Activated CD8-positive, alpha-beta memory T cell treated with anti-CD3 and anti-CD28 coated beads, Interleukin-2, amount 50 U/mL, for 4 hours (primary cell): ENCODE data around the gene LEFTY2.

Source experiments
- DNase-seq: peaks from one replicate; pipeline ENCODE4 v3.0.0-alpha.2; 2020

Gene LEFTY2

DNA sequence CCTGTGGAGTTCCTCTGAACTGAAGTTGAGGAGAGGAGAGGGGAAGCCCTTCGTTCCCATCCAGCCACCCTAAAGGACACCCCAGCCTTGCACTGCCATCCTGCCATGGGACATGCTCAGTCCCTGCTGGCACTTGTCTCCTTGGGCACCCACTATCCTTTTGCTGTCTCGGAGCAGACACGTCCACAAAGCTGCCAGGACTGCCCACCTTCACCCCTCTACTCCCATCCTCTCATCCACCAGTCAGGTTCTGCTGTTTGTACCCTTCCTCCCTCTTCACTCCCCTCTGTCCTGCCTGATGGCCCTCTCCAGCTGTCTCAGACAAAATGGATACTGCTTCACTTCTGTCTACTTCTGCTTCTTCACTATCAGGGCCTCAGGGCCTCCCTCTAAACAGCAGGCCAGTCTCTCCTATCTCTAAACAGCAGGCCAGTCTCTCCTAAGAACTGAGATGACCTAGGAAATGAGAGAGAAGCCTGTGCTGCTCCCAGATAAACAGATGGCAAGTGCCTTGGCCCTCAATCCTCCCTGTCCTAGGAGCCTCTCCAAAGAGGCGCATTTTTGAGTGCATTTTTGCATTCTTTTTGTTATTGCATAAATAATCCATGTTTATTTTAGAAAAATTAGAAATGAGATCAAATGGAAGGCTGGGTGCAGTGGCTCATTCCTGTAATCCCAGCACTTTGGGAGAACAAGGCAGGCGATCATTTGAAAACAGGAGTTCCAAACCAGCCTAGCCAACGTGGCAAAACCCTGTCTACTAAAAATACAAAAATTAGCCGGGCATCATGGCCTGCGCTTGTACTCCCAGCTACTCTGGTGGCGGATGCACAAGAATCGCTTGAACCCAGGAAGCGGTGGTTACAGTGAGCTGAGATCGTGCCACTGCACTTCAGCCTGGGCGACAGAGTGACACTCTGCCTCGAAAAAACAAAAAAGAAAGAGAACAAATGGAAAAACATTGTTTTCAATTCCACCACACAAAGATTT, 12.5 kb downstream of the LEFTY2 start:
- DNase-seq, result no peak

DNA sequence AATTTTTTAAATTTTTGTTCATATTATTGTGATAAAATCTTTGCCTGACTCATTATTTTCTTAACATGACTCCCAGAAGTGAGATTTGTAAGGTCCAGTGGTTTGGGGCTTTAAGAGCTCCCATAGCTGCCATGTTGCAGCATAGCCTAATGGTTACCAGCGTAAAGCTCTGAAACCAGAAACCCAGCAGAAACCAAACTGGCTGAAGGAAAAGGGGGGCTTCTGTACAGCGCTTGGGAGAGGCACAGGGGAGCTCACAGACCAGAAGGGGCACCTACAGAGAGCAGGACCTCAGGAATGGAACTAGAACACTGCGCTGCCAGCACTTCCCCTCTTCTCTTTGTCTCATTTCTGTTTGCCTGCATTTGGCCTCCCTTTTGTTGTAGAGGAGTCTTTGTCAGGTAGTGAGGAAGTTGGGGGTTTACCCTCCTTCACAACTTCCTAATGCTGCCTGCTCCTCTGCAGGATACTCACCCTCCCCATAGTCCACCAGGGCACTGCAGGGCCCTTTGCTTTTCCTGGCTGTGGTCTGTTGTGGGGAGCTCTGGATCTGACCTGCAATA, 14.4 kb downstream of the LEFTY2 start:
- no peak for DNase-seq

DNA sequence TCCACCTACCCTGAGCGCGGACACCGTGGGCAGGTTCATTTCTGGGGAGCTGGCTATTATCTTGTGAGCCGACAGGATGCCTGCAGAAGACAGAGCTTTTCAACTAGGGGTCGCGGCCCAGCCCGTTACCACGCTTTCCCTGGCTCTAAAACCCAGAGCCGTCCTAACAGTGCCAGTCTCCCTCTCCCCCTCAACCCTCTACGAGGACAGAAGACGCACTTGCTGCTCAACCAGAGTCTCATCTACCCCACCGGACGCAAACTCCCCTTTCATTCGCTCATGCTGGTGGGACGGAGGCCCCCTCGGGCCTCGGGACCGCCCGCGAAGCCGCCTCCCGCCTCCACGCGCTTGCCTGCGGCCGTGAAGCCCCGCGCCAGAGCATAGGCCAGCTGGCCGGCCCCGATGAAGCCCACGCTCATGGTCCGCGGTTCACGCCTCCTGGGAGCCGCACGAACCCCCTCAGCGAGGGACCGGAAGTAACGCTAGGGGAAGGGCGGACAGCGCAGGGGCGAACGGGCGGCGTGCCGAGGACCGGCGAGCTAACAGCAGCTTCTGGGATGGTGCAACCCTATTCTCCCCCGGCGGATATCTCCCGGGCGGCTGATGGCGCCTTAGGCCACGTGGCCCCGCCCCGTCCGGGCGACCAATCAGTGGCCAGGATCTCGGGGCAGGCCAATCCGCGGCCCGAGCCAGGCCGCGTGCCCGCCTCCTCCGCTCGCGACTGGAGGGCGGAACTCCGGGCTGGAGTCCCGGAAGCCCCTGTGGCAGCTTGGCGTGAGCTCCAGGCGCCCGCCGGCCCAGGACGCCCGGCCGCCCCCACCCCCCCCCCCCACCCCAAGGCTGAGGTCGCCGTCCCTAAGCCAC, 17.1 kb downstream of the LEFTY2 start, which contains the start of gene PYCR2:
Gene PYCR2, minus strand, starts transcription at position 559 of the 864 bp plus-strand sequence. Its CDS starts 140 bp downstream, at position 419.
- peak; percentile 93 for DNase-seq

DNA sequence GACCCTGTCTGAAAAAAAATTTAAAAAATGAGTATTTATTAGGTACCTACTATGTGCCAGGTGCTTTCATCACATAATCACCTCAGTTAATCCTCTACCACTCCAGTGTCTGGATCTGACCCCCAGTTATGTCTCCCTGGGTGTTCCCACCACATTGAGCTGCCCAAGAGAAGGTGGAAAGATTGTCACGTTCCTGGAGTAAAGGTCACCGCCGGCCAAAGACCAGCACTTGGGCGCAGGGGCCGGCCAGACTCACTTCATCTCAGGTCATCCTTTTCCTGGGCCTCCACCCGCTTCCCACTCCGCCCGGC, 17.7 kb downstream of the LEFTY2 start:
- DNase-seq, result no peak

DNA sequence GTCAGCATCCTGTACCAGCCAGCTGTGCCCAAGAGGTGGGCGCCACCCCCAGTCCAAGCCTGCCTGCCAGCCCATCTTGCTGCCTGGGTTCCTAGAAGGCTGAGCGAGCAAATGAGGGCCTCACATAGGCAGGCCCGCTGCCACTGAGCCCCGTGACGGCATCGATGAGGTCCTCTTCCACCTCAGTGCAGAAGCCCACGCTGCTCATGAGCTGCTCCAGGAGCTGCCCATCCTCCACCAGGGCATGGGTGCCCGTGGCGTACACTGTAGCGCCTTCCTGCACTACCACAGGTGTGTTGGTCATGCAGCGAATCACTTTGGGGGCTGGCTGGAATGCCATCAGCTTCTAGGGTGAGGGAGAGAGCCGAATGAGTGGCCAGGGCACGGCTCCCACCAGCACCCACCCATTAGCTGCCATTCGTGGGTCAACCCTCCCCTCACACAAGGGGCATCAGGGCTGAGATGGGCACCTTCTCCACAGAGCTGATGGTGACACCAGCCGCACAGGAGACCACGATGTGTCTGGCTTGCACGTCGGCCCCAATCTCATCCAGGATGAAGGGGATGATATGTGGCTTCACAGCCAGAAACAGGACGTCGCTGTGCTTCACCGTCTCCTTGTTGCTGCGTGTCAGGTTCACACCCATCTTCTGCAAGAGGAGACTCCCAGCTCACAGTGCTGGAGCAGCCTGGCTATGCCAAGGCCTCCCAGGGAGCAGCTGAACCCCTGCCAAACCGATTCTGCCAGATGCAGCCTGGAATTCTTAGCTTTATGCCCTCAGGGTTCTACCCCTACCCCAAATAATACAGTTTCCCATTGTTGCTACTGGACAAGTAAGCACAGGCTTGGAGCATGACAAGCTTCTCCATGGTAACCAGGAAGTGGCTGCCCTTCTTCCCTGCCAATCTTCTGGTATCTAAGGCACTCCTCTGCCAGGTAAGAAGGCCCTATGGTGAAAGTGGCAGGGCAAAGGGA, 19.0 kb downstream of the LEFTY2 start:
- no peak for DNase-seq

DNA sequence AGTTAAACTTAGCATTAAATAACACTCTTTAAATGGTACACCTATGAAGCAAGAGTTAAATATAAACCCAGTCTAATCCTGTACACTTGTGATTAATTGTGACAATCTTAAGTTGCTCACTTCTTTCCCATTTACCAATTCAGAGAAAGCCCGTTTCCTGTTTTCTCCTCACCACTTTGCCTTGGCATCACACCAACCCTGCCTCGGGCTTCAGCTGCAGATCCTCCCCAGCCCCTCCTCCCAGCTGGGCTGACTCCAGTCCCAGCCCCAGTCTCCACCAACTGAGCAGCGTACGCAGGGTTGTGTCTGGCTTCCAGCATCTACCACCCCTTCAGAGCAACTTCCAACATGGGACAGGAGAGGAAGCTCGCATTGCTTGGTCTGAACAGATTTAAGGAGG, 21.1 kb downstream of the LEFTY2 start:
- DNase-seq, result no peak

DNA sequence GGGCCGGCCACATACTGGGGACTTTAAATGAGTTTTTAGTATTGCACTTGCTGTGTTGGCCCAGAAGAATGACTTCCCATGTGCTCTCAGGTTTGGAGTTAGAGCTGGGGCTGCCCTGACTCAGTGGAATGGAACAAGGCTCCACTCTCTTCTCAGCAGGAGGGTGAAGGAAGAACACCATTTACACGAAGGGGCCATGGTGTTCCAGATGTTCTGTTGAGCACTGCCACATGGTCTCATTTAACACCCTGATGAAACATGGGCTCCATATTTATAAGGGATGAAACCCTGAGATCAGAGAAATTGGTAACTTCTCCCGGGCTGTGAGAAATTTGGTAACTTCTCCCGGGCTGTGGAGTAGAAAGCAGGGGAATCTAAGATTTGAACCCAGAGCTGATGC, 22.7 kb downstream of the LEFTY2 start:
- no peak for DNase-seq

DNA sequence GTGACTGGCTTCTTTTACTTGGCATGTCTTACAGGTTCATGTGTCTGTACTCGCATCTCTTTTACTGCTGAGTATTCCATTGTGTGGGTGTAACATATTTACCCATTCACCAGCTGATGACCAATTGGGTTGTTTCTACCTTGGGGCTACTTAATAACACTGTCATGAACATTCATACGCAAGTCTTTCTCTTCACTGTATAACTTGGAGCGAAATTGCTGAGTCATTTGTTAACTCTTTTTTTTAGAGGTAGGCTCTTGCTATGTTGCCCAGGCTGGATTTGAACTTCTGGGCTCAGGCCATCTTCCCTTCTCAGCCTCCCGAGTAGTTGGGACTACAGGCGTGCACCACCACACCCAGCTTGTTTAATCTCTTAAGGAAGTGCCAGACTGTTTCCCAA, 23.5 kb downstream of the LEFTY2 start:
- no peak for DNase-seq

DNA sequence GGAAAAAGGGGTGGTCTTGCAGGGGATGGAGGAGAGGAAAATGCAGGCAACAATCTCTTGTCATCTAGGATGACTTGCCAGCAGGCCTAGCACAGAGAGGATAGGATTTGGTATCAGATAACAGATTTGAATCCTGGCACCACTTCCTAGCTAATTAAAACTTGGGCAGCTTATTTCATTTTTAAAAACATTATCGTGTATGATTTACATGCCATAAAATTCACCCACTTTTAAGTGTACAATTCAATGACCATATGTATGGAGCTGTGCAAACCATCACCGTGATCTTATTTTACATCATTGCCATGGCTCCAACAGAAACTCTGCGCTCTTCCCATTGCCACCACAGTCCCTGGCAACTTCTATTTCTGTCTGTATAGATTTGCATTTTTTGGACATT, 23.9 kb downstream of the LEFTY2 start:
- no peak for DNase-seq

DNA sequence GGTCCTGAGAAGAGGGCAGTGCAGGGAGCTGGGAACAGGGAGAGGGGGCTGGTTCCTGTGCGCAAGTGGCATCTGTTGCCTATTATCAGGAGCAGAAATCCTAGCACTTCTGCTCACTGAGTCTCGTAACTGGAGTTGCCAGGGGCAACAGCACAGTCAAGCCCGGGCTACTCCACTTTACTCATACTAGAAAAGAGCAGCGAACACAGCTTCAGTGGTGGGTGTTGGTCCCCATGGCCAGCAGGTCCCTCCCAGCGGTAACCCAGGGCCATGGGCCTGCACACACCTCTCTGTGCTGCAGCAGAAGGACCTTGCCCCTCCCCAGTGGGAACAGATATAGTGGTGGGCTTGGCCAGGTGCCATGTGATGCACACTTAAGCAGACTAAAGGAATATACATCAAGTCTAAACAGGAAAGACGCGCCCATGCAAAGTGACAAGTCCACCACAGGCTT, 25.5 kb downstream of the LEFTY2 start:
- DNase-seq, result no peak

DNA sequence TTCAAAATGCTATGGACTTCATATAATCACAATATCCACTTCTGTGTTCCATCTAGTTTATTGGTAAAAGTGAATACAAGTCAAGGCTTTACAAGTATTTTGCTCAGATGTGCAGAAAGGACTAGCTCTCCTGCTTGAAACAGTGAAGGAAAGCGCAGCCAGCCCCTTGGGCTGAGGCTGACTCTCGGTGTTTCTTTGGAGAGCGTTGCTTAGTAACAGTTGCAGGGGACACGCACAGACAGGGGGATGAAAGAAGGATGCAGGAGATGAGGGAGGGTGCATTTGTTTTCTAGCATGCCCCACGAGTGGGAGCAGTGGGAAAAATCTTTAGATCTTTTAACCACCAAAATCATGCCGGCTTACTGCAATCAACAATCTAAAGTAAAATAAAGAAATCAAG, 26.1 kb downstream of the LEFTY2 start:
- no peak for DNase-seq

DNA sequence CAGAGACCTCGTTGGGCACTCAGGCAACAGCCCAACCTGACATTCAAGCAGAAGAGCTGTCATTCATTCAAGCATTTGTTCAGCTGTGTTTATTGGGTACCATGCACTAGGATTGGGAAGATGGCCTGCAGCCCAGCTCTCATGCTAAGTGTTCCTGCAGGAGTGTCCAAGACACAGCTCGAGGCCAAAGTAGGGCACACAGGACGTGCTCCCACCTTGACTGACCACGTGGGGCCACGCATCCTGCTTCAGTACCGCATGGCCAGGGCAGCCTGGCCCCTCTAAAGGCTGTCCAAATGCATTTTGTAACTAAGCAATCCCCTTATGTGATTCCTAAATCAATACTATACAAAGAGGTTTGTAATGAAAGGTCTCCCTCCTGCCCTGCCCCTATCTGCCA, 26.6 kb downstream of the LEFTY2 start:
- DNase-seq, result no peak

DNA sequence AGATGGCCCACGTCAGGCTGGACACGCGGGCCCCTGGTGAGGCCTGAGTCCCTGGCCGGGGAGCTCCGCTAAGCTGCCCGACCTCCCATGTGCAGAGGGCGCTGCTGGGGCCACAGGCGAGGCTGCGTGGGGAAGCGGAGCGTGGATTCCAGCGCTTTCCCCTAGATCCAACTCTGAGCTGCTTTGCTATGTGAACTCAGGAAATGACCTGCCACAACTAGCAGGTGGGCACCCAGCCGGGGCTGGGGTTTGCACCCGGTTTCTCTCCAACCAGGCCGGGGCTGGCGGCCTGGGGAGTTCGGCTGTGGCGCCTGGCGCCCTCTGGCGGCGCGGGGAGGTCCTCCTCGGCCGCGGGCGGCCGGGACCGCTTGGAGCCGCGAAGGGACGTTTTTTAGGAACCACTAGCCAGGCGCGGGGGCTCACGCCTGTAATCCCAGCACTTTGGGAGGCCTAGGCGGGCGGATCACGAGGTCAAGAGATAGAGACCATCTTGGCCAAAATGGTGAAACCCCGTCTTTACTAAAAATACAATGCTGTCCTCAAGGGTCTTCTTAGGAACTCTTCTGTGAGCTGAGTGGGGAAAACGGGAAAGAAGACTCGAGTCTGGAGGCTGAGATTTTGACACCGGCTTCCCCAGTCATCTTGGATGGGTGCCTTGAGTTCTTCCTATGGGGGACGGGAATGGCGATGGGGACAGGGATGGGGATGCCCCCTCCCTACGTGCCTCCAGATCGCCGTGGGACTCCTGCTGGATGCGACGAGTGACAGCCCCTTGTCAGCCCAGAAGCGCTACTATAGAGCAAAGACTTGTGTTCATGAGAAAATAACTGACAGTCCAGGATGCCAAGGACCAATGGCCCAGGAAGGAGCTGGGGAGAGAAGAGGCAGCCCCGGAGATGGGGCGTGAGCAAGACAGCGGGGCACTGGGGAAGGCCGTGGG, 29.6 kb downstream of the LEFTY2 start:
- DNase-seq, result peak; percentile 77

DNA sequence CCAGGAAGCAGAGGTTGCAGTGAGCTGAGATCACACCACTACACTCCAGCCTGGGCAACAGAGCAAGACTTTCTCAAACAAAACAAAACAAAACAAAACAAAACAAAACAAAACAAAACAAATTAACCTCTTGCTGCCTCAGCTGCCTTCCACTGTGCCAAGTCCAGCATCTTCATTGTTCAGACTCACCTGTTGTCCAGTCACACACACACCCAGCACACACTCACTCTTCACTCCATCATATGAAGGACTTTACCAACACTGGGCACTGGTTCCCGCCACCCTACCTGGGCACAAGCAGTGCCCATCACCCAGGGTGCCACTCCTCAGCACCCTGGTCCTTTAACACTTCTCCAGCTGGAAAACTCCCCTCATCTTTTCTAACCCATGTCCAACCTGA, 31.5 kb downstream of the LEFTY2 start:
- no peak for DNase-seq

DNA sequence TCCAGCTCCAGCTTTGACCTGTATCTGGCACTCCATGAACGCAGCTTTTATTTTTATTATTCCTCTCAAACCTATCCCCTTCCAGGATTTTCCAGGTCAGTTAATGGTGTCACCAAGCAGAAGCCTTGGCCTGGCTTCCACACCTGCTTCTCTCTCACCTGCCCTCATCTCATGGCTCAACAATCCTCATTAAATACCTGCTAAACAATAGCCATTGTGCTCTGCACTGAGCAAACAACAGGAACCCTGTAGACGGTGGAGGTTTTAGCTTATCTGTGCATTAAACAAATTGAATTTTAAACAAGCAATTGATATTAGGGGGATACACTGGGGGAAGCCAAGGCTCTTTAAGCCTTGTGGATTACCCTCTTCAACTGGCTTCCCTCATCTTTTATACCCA, 32.2 kb downstream of the LEFTY2 start:
- DNase-seq, result no peak

DNA sequence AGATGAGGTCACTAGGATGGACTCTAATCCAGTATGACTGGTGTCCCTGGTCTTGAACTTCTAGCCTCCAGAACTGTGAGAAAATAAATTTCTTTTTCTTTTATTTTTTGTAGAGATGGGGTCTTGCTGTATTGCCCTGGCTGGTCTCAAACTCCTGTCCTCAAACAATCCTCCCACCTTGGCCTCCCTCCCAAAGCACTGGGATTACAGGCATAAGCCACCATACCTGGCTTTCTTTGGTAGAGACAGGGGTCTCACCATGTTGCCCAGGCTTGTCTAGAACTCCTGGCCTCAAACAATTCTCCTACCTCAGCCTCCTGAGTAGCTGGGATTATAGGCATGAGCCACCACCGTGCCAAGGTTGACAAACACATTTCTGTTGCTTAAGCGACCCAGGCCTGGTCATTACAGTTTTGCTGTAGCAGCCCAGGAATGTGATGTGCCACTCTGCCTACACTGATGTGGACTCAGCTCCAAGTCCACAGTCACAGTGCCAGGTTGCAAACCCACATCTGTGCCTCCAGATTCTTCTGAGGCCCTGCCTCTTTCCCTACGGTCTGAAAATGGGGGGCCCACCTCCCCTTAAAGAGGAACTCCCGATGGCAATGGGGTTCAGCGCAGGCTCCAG, 32.9 kb downstream of the LEFTY2 start:
- DNase-seq, result no peak

DNA sequence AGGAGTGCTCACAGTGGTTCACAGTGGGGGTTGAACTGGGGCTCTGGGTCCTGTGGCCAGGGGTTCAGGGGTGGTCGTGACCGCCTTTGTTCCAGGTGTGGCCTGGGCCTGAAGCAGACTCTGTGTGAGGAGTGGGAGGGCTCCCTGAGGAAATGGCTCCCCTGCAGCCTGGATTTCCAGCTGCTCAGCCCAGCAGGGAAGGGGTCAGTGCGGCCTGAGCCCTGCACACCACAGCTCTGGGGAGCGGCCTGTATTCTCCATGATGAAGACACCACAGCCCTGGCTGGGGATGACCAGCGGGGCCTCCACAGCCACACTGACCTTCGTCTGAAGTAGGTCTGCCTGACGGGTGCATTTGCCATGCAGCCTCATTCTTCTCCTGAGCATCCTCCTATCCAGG, 33.7 kb downstream of the LEFTY2 start:
- no peak for DNase-seq

DNA sequence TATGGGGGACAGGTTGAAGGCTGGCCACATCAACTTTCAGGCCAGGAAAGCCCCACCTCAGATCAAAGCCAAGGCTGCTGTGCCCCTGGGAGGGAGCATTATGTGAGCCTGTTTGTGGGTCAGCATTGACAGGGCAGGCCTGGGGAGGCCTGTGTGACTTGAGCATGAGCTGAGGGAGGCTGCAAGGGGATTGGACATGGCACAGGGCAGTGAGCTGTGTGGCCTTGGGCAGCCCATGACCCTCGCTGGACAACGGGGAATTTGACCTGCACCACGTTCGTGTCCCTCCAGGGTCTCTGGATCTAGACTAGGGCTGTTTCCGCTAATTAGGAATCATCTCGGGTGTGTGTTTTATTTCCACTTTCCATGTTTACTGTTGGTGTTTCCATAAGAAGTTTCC, 34.6 kb downstream of the LEFTY2 start:
- no peak for DNase-seq

DNA sequence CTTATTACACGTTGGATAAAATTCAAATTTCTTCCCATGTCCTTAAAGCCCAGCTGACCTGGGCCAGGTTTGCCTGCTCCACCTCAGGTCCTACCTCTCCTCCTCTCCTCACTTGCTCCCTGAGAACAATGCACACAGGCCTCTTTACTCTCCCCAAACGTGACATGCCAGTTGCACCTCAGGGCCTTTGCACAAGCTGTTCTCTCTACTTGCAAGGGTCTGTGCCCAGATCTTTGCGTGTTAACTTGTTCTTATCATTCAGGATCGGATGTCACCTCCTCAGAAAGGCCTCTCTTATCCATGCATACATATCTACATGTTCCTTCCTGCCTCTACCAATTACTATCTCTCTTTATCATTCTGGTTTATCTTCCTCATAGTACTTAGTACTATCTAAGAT, 37.4 kb downstream of the LEFTY2 start:
- DNase-seq, result no peak
